Islet precursor cell (in vitro differentiated cells): ENCODE data around the gene SPPL2C.

Experiments
- DNase-seq: peaks from one replicate; pipeline ENCODE4 v3.0.0-alpha.2; 2018

Gene SPPL2C

GRCh38 chr17:45844695-45845375 is at the start of gene SPPL2C:
Gene SPPL2C, plus strand, starts transcription at chr17:45844881. Its CDS starts 26 bp downstream, at chr17:45844907.
- DNase-seq: no peak

- no peak for DNase-seq
These were observed 43.9 kb upstream of the SPPL2C start for GRCh38 chr17:45800816-45801215.

- DNase-seq: no peak
These were observed 43.3 kb upstream of the SPPL2C start for GRCh38 chr17:45801421-45801820.

- DNase-seq: no peak
These were observed 35.8 kb upstream of the SPPL2C start for GRCh38 chr17:45808845-45809244.

GRCh38 chr17:45809499-45809898 is 35.2 kb upstream of the SPPL2C start:
- DNase-seq: no peak

GRCh38 chr17:45812102-45812501 is 32.6 kb upstream of the SPPL2C start:
- no peak for DNase-seq

- peak; percentile 88 for DNase-seq
These were observed 31.5 kb upstream of the SPPL2C start for GRCh38 chr17:45813048-45813725.

GRCh38 chr17:45814622-45815606 is 29.8 kb upstream of the SPPL2C start:
- DNase-seq: no peak

- DNase-seq: no peak
These were observed 28.9 kb upstream of the SPPL2C start for GRCh38 chr17:45815752-45816151.

- DNase-seq: no peak
These were observed 26.6 kb upstream of the SPPL2C start for GRCh38 chr17:45818041-45818440.

GRCh38 chr17:45818699-45819098 is 26.0 kb upstream of the SPPL2C start:
- DNase-seq: no peak

GRCh38 chr17:45819632-45820031 is 25.0 kb upstream of the SPPL2C start:
- DNase-seq: no peak

- DNase-seq: no peak
These were observed 24.5 kb upstream of the SPPL2C start for GRCh38 chr17:45820052-45820780.

GRCh38 chr17:45821147-45821546 is 23.5 kb upstream of the SPPL2C start:
- no peak for DNase-seq

GRCh38 chr17:45823598-45823997 is 21.1 kb upstream of the SPPL2C start:
- no peak for DNase-seq

- no peak for DNase-seq
These were observed 20.2 kb upstream of the SPPL2C start for GRCh38 chr17:45824475-45824874.

- DNase-seq: no peak
These were observed 19.7 kb upstream of the SPPL2C start for GRCh38 chr17:45824901-45825492.

- no peak for DNase-seq
These were observed 18.9 kb upstream of the SPPL2C start for GRCh38 chr17:45825792-45826191.

- DNase-seq: no peak
These were observed 17.6 kb upstream of the SPPL2C start for GRCh38 chr17:45826919-45827588.

- no peak for DNase-seq
These were observed 16.5 kb upstream of the SPPL2C start for GRCh38 chr17:45828171-45828570.

GRCh38 chr17:45828582-45829133 is 16.0 kb upstream of the SPPL2C start:
- no peak for DNase-seq
